ENCODE measurements around the gene GPR68.

Gene GPR68

GRCh38 chr14:91284146-91284790, 39.8 kb upstream of the GPR68 start:
- TF ChIP-seq, protein P1, sequence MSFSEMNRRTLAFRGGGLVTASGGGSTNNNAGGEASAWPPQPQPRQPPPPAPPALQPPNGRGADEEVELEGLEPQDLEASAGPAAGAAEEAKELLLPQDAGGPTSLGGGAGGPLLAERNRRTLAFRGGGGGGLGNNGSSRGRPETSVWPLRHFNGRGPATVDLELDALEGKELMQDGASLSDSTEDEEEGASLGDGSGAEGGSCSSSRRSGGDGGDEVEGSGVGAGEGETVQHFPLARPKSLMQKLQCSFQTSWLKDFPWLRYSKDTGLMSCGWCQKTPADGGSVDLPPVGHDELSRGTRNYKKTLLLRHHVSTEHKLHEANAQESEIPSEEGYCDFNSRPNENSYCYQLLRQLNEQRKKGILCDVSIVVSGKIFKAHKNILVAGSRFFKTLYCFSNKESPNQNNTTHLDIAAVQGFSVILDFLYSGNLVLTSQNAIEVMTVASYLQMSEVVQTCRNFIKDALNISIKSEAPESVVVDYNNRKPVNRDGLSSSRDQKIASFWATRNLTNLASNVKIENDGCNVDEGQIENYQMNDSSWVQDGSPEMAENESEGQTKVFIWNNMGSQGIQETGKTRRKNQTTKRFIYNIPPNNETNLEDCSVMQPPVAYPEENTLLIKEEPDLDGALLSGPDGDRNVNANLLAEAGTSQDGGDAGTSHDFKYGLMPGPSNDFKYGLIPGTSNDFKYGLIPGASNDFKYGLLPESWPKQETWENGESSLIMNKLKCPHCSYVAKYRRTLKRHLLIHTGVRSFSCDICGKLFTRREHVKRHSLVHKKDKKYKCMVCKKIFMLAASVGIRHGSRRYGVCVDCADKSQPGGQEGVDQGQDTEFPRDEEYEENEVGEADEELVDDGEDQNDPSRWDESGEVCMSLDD (tag by site-specific recombination; IDR thresholded peaks at IDR 0.05), result no peak
- peak; percentile 81 for TF ChIP-seq SCRT2 (tag by site-specific recombination; IDR thresholded peaks at IDR 0.05)
- peak; percentile 98 for TF ChIP-seq ZSCAN16 (tag by site-specific recombination; IDR thresholded peaks at IDR 0.05)
- TF ChIP-seq ZNF610 (tag by site-specific recombination; IDR thresholded peaks at IDR 0.05; ENCODE audit: borderline replicate concordance), result peak; percentile 88
- TF ChIP-seq, protein P2, sequence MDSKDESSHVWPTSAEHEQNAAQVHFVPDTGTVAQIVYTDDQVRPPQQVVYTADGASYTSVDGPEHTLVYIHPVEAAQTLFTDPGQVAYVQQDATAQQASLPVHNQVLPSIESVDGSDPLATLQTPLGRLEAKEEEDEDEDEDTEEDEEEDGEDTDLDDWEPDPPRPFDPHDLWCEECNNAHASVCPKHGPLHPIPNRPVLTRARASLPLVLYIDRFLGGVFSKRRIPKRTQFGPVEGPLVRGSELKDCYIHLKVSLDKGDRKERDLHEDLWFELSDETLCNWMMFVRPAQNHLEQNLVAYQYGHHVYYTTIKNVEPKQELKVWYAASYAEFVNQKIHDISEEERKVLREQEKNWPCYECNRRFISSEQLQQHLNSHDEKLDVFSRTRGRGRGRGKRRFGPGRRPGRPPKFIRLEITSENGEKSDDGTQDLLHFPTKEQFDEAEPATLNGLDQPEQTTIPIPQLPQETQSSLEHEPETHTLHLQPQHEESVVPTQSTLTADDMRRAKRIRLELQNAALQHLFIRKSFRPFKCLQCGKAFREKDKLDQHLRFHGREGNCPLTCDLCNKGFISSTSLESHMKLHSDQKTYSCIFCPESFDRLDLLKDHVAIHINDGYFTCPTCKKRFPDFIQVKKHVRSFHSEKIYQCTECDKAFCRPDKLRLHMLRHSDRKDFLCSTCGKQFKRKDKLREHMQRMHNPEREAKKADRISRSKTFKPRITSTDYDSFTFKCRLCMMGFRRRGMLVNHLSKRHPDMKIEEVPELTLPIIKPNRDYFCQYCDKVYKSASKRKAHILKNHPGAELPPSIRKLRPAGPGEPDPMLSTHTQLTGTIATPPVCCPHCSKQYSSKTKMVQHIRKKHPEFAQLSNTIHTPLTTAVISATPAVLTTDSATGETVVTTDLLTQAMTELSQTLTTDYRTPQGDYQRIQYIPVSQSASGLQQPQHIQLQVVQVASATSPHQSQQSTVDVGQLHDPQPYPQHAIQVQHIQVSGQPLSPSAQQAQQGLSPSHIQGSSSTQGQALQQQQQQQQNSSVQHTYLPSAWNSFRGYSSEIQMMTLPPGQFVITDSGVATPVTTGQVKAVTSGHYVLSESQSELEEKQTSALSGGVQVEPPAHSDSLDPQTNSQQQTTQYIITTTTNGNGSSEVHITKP (tag by site-specific recombination; IDR thresholded peaks at IDR 0.05), result peak; percentile 29; the same call in 1 of the 2 replicates
- TF ChIP-seq ZNF660 (tag by site-specific recombination; IDR thresholded peaks at IDR 0.05), result no peak
- TF ChIP-seq ZBTB17 (tag by site-specific recombination; IDR thresholded peaks at IDR 0.05), result peak; percentile 98
- TF ChIP-seq ZNF600 (tag by site-specific recombination; IDR thresholded peaks at IDR 0.05), result 0 out of 2 replicates have a peak, but pooled peaks have one; percentile 32
- Histone ChIP-seq H3K27ac (ENCODE audit: extremely low read depth, low read depth, low read length) (peak overlapping the region; percentile 76), H3K4me1 (ENCODE audit: control insufficient read depth, insufficient read depth, low read length) (peaks cover 19% of the 10 kb centered on the region), H3K4me3 (ENCODE audit: low read depth, low read length) (no peak overlapping the region), H3K36me3 (ENCODE audit: control insufficient read depth in 2 of 2, insufficient read depth in 1 of 2, low read length in 2 of 2) (peaks cover 5 to 44% of the 10 kb centered on the region in 2 experiments; a peak in 2 of 3 replicates), H3K9me3 (ENCODE audit: control insufficient read depth, insufficient read depth, low read depth, low read length) (no peaks in the 10 kb centered on the region)
- CTCF ChIA-PET, result interaction anchor here (0.6 to 6.3 kb wide), 5 partner anchors 17 to 842 kb away, joined by 3 to 156 read pairs (median 3); no protein-coding TSS in a partner anchor
- POLR2A ChIA-PET, result no interaction called here

- POLR2A ChIA-PET, result no interaction called here
- peaks cover 5 to 43% of the 10 kb centered on the region in 2 experiments for H3K36me3 ChIP-seq (ENCODE audit: control insufficient read depth in 2 of 2, insufficient read depth in 1 of 2, low read length in 2 of 2)
- peaks cover 19% of the 10 kb centered on the region for H3K4me1 ChIP-seq (ENCODE audit: control insufficient read depth, insufficient read depth, low read length)
- H3K27ac ChIP-seq (ENCODE audit: extremely low read depth, low read depth, low read length), result no peak overlapping the region; the same call in 1 of the 2 replicates
- CTCF ChIA-PET, result interaction anchor here (0.6 to 6.3 kb wide), 4 partner anchors 16 to 843 kb away, joined by 3 to 156 read pairs (median 3); no protein-coding TSS in a partner anchor
- H3K4me3 ChIP-seq (ENCODE audit: low read depth, low read length), result no peak overlapping the region
- no peaks in the 10 kb centered on the region for H3K9me3 ChIP-seq (ENCODE audit: control insufficient read depth, insufficient read depth, low read depth, low read length)
- TF ChIP-seq ZNF747 (tag by site-specific recombination; IDR thresholded peaks at IDR 0.05), result no peak
- TF ChIP-seq, protein P1 (tag by site-specific recombination; IDR thresholded peaks at IDR 0.05), result no peak
- TF ChIP-seq ZFP3 (tag by site-specific recombination; IDR thresholded peaks at IDR 0.05; ENCODE audit: low read depth), result no peak
- TF ChIP-seq KLF16 (tag by site-specific recombination; IDR thresholded peaks at IDR 0.05), result no peak
- TF ChIP-seq ZNF610 (tag by site-specific recombination; IDR thresholded peaks at IDR 0.05; ENCODE audit: borderline replicate concordance), result no peak
- TF ChIP-seq ZBTB1 (tag by site-specific recombination; IDR thresholded peaks at IDR 0.05), result no peak
- no peak for TF ChIP-seq ZNF549 (tag by site-specific recombination; IDR thresholded peaks at IDR 0.05)
- TF ChIP-seq SETDB1 (IDR thresholded peaks at IDR 0.05; ENCODE audit: insufficient read length, low read length), result no peak
- TF ChIP-seq ZNF768 (tag by site-specific recombination; IDR thresholded peaks at IDR 0.05), result no peak
- TF ChIP-seq ZNF211 (tag by site-specific recombination; IDR thresholded peaks at IDR 0.05; ENCODE audit: low read depth), result no peak
- TF ChIP-seq ZNF24 (tag by site-specific recombination; IDR thresholded peaks at IDR 0.05), result no peak
- no peak for TF ChIP-seq ZNF426 (tag by site-specific recombination; IDR thresholded peaks at IDR 0.05)
- no peak for TF ChIP-seq ZNF621 (tag by site-specific recombination; IDR thresholded peaks at IDR 0.05)
- TF ChIP-seq ZNF707 (tag by site-specific recombination; IDR thresholded peaks at IDR 0.05), result no peak
- no peak for TF ChIP-seq SP7 (tag by site-specific recombination; IDR thresholded peaks at IDR 0.05)
- TF ChIP-seq ZNF792 (tag by site-specific recombination; IDR thresholded peaks at IDR 0.05), result no peak
- TF ChIP-seq ZNF600 (tag by site-specific recombination; IDR thresholded peaks at IDR 0.05), result no peak
- TF ChIP-seq ZBTB49 (tag by site-specific recombination; IDR thresholded peaks at IDR 0.05; ENCODE audit: low read depth), result no peak
Observed at GRCh38 chr14:91283666-91284065, 39.2 kb upstream of the GPR68 start.
